T-helper 2 cell treated with Interferon-gamma antibody and Interleukin-4, amounts not matched to agents 5 μg/mL and 100 μg/mL, for 36 hours (primary cell): ENCODE data around the gene LRCH4.
"Not testable (repeated sequence)": the region's sequence is repeated elsewhere in the genome, so short reads cannot be mapped to it uniquely, and the experiment has no call there.

ENCODE experiments used
- DNase-seq: peaks from one replicate; pipeline ENCODE4 v3.0.0; 2021; ENCODE audit warnings: low spot score
- H3K27ac Mint-ChIP-seq: one replicate; pipeline ENCODE4 v1.8.0; 2021; ENCODE audit warnings: mild to moderate bottlenecking, mixed read lengths
- H3K27me3 Mint-ChIP-seq: one replicate; pipeline ENCODE4 v1.8.0; 2021; ENCODE audit warnings: low read depth, mixed read lengths
- H3K36me3 Mint-ChIP-seq: one replicate; pipeline ENCODE4 v1.8.0; 2021; ENCODE audit warnings: low read depth, mixed read lengths
- H3K4me1 Mint-ChIP-seq: one replicate; pipeline ENCODE4 v1.8.0; 2021; ENCODE audit warnings: low read depth, mixed read lengths
- H3K4me3 Mint-ChIP-seq: one replicate; pipeline ENCODE4 v1.8.0; 2022; ENCODE audit warnings: mild to moderate bottlenecking, moderate library complexity, mixed read lengths
- H3K9me3 Mint-ChIP-seq: one replicate; pipeline ENCODE4 v1.8.0; 2021; ENCODE audit warnings: mixed read lengths

LRCH4 gene

GRCh38 chr7:100562195-100563099 is 23.5 kb downstream of the LRCH4 start:
- H3K9me3 Mint-ChIP-seq, result no peaks in the 10 kb centered on the region
- H3K36me3 Mint-ChIP-seq, result peaks cover 16% of the 10 kb centered on the region
- H3K27me3 Mint-ChIP-seq, result no peaks in the 10 kb centered on the region
- peaks cover 9% of the 10 kb centered on the region for H3K4me1 Mint-ChIP-seq
- no peak for DNase-seq
- no peak overlapping the region for H3K27ac Mint-ChIP-seq
- no peak overlapping the region for H3K4me3 Mint-ChIP-seq

- no peak for DNase-seq
- H3K4me3 Mint-ChIP-seq, result no peak overlapping the region
- H3K27ac Mint-ChIP-seq, result no peak overlapping the region
- peaks cover 8% of the 10 kb centered on the region for H3K4me1 Mint-ChIP-seq
- H3K27me3 Mint-ChIP-seq, result no peaks in the 10 kb centered on the region
- peaks cover 21% of the 10 kb centered on the region for H3K36me3 Mint-ChIP-seq
- no peaks in the 10 kb centered on the region for H3K9me3 Mint-ChIP-seq
Observed at GRCh38 chr7:100561491-100562194, 24.3 kb downstream of the LRCH4 start.

GRCh38 chr7:100559127-100559526 is 26.8 kb downstream of the LRCH4 start:
- peaks cover 33% of the 10 kb centered on the region for H3K36me3 Mint-ChIP-seq
- H3K27me3 Mint-ChIP-seq, result no peaks in the 10 kb centered on the region
- H3K4me3 Mint-ChIP-seq, result no peak overlapping the region
- DNase-seq, result no peak
- no peaks in the 10 kb centered on the region for H3K9me3 Mint-ChIP-seq
- H3K27ac Mint-ChIP-seq, result no peak overlapping the region
- peaks cover 6% of the 10 kb centered on the region for H3K4me1 Mint-ChIP-seq

GRCh38 chr7:100556541-100556940 is 29.4 kb downstream of the LRCH4 start:
- no peak overlapping the region for H3K4me3 Mint-ChIP-seq
- no peak for DNase-seq
- H3K36me3 Mint-ChIP-seq, result peaks cover 39% of the 10 kb centered on the region
- H3K27ac Mint-ChIP-seq, result no peak overlapping the region
- no peaks in the 10 kb centered on the region for H3K27me3 Mint-ChIP-seq
- peaks cover 10% of the 10 kb centered on the region for H3K4me1 Mint-ChIP-seq
- H3K9me3 Mint-ChIP-seq, result no peaks in the 10 kb centered on the region

GRCh38 chr7:100555701-100556100 is 30.2 kb downstream of the LRCH4 start:
- no peak overlapping the region for H3K27ac Mint-ChIP-seq

GRCh38 chr7:100553032-100553431 is 32.9 kb downstream of the LRCH4 start:
- H3K36me3 Mint-ChIP-seq, result peaks cover 43% of the 10 kb centered on the region
- no peaks in the 10 kb centered on the region for H3K9me3 Mint-ChIP-seq
- no peak for DNase-seq
- no peak overlapping the region for H3K27ac Mint-ChIP-seq
- H3K4me1 Mint-ChIP-seq, result peaks cover 21% of the 10 kb centered on the region
- H3K4me3 Mint-ChIP-seq, result no peak overlapping the region
- H3K27me3 Mint-ChIP-seq, result no peaks in the 10 kb centered on the region

More at GRCh38 chr7:100555701-100556100, 30.2 kb downstream of the LRCH4 start:
- Mint-ChIP-seq H3K4me1 (peaks cover 10% of the 10 kb centered on the region), H3K4me3 (no peak overlapping the region), H3K36me3 (peaks cover 39% of the 10 kb centered on the region), H3K27me3 (no peaks in the 10 kb centered on the region), H3K9me3 (no peaks in the 10 kb centered on the region)
- DNase-seq, result no peak

- peaks cover 26% of the 10 kb centered on the region for H3K4me1 Mint-ChIP-seq
- H3K36me3 Mint-ChIP-seq, result peaks cover 47% of the 10 kb centered on the region
- H3K27ac Mint-ChIP-seq, result peak overlapping the region; percentile 14
- no peaks in the 10 kb centered on the region for H3K27me3 Mint-ChIP-seq
- no peak overlapping the region for H3K4me3 Mint-ChIP-seq
- no peaks in the 10 kb centered on the region for H3K9me3 Mint-ChIP-seq
- no peak for DNase-seq
Observed at GRCh38 chr7:100552532-100552931, 33.4 kb downstream of the LRCH4 start.

GRCh38 chr7:100548446-100548845 is 37.5 kb downstream of the LRCH4 start:
- peaks cover 62% of the 10 kb centered on the region for H3K4me1 Mint-ChIP-seq
- peak overlapping the region; percentile 87 for H3K27ac Mint-ChIP-seq
- not testable (repeated sequence) for H3K27me3 Mint-ChIP-seq, H3K4me3 Mint-ChIP-seq, DNase-seq, H3K9me3 Mint-ChIP-seq
- H3K36me3 Mint-ChIP-seq, result peaks cover 23% of the 10 kb centered on the region

GRCh38 chr7:100547872-100548271 is 38.1 kb downstream of the LRCH4 start:
- peaks cover 21% of the 10 kb centered on the region for H3K36me3 Mint-ChIP-seq
- H3K4me1 Mint-ChIP-seq, result peaks cover 65% of the 10 kb centered on the region
- peak overlapping the region; percentile 81 for H3K4me3 Mint-ChIP-seq
- H3K27me3 Mint-ChIP-seq, result no peaks in the 10 kb centered on the region
- H3K9me3 Mint-ChIP-seq, result no peaks in the 10 kb centered on the region
- DNase-seq, result no peak
- peak overlapping the region; percentile 94 for H3K27ac Mint-ChIP-seq

GRCh38 chr7:100546926-100547800 is 38.8 kb downstream of the LRCH4 start:
- Mint-ChIP-seq H3K27ac (peak overlapping the region; percentile 94), H3K27me3 (no peaks in the 10 kb centered on the region), H3K9me3 (no peaks in the 10 kb centered on the region), H3K4me3 (peak overlapping the region; percentile 81), H3K36me3 (peaks cover 17% of the 10 kb centered on the region), H3K4me1 (peaks cover 71% of the 10 kb centered on the region)
- DNase-seq, result no peak

GRCh38 chr7:100546129-100546925 is 39.6 kb downstream of the LRCH4 start:
- peak overlapping the region; percentile 81 for H3K4me3 Mint-ChIP-seq
- no peaks in the 10 kb centered on the region for H3K9me3 Mint-ChIP-seq
- no peaks in the 10 kb centered on the region for H3K27me3 Mint-ChIP-seq
- peak overlapping the region; percentile 94 for H3K27ac Mint-ChIP-seq
- H3K4me1 Mint-ChIP-seq, result peaks cover 75% of the 10 kb centered on the region
- peaks cover 17% of the 10 kb centered on the region for H3K36me3 Mint-ChIP-seq
- no peak for DNase-seq

- H3K4me3 Mint-ChIP-seq, result peak overlapping the region; percentile 81
- peaks cover 78% of the 10 kb centered on the region for H3K4me1 Mint-ChIP-seq
- no peaks in the 10 kb centered on the region for H3K27me3 Mint-ChIP-seq
- peak; percentile 77 for DNase-seq
- no peaks in the 10 kb centered on the region for H3K9me3 Mint-ChIP-seq
- H3K27ac Mint-ChIP-seq, result peak overlapping the region; percentile 94
- peaks cover 18% of the 10 kb centered on the region for H3K36me3 Mint-ChIP-seq
Observed at GRCh38 chr7:100545360-100546128, 40.4 kb downstream of the LRCH4 start.
